ENCODE results near the gene FOXC2. TPM values are rescaled to one million over a fixed set of nuclear protein-coding genes. Genes with fewer than 3 reads are reported as not detected.

FOXC2 gene
- polyA plus RNA-seq, 1 of the 3 experiments (the other 2 are of a cell fraction): 1.3 TPM

- H3K36me3 ChIP-seq (replicated peaks in 1 of 2; ENCODE audit: control insufficient read depth in 1 of 2, insufficient read depth in 2 of 2, low read length in 1 of 2): no peaks in the 10 kb centered on the region
- peak overlapping the region; percentile 62; the same call in 1 of the 2 replicates for H2AFZ ChIP-seq (ENCODE audit: low read depth)
- H3K27ac ChIP-seq (ENCODE audit: low read depth in 2 of 2, low read length in 1 of 2): peak overlapping the region in 1 of 2 experiments; percentile 90; a peak in 2 of 4 replicates
- H3K4me2 ChIP-seq: 0 out of 2 replicates have a peak overlapping the region, but pooled peaks have one; percentile 50
- CTCF ChIA-PET: no interaction called here
- POLR2A ChIA-PET: no interaction called here
- H3K9me3 ChIP-seq: no peaks in the 10 kb centered on the region
- H3K79me2 ChIP-seq (ENCODE audit: insufficient read depth): no peaks in the 10 kb centered on the region
- no peaks in the 10 kb centered on the region for H3K9me2 ChIP-seq
- no peaks in the 10 kb centered on the region for H3K27me3 ChIP-seq (ENCODE audit: insufficient read depth)
- H3K4me1 ChIP-seq (ENCODE audit: control insufficient read depth in 1 of 2, insufficient read depth in 2 of 2, low read depth in 1 of 2, low read length in 1 of 2): peaks cover 0 to 30% of the 10 kb centered on the region in 2 experiments; a peak in 3 of 4 replicates
- no peak overlapping the region for H3K4me3 ChIP-seq (ENCODE audit: low read depth in 2 of 2, low read length in 1 of 2)
- 50% methylated on average over 9 of the region's 18 CpGs for WGBS (ENCODE audit: low lambda C conversion rate)
- DNase-seq: no peak
- TF ChIP-seq NRF1 (IDR thresholded peaks at IDR 0.05; ENCODE audit: low read depth, low read length) (no peak), ELF1 (IDR thresholded peaks at IDR 0.05) (no peak), MAX (IDR thresholded peaks at IDR 0.05; ENCODE audit: low read depth) (no peak), POLR2AphosphoS5 (IDR thresholded peaks at IDR 0.05; ENCODE audit: low read depth, low read length) (no peak), MXI1 (IDR thresholded peaks at IDR 0.05; ENCODE audit: low read depth, low read length) (no peak), MEF2A (IDR thresholded peaks at IDR 0.05; ENCODE audit: borderline replicate concordance, low read depth) (no peak), RCOR1 (IDR thresholded peaks at IDR 0.05; ENCODE audit: low read length) (no peak), CHD2 (IDR thresholded peaks at IDR 0.05; ENCODE audit: low read length, partially characterized antibody) (no peak)
- TF ChIP-seq, protein P1, sequence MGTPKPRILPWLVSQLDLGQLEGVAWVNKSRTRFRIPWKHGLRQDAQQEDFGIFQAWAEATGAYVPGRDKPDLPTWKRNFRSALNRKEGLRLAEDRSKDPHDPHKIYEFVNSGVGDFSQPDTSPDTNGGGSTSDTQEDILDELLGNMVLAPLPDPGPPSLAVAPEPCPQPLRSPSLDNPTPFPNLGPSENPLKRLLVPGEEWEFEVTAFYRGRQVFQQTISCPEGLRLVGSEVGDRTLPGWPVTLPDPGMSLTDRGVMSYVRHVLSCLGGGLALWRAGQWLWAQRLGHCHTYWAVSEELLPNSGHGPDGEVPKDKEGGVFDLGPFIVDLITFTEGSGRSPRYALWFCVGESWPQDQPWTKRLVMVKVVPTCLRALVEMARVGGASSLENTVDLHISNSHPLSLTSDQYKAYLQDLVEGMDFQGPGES (IDR thresholded peaks at IDR 0.05; ENCODE audit: low read depth, low read length): no peak
- H3F3A ChIP-seq (replicated peaks; ENCODE audit: insufficient read depth): peaks cover 25% of the 10 kb centered on the region
- H3K9ac ChIP-seq: no peak overlapping the region
- H4K20me1 ChIP-seq (ENCODE audit: insufficient read depth): no peaks in the 10 kb centered on the region
Measured at GRCh38 chr16:86610779-86611524, 44.3 kb downstream of the FOXC2 start.

DNA sequence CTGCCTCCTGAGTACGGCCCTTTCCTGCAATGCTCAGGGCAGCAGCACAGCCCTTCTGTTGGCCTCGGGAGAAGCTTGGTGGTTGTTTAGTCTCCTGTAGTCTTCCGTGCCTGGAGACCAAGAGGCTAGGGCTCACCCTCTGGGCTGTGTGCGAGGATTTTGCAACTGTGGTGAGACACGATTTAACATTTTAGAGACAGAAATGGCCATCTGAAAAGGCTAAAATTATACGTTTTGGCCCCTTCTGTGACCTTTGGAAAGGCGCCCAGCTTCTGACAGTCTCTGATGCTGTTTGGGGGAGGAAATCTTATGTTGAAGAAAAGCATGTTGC, 44.9 kb downstream of the FOXC2 start:
- TF ChIP-seq REST (IDR thresholded peaks at IDR 0.05; ENCODE audit: low read depth, low read length): no peak
- peak; percentile 39 for TF ChIP-seq TCF12 (IDR thresholded peaks at IDR 0.05)
- peak; percentile 35; the same call in 1 of the 2 replicates for TF ChIP-seq NFIC (IDR thresholded peaks at IDR 0.05; ENCODE audit: borderline replicate concordance)
- no peak for TF ChIP-seq RAD21 (IDR thresholded peaks at IDR 0.05; ENCODE audit: low read length)
- TF ChIP-seq, protein P2, sequence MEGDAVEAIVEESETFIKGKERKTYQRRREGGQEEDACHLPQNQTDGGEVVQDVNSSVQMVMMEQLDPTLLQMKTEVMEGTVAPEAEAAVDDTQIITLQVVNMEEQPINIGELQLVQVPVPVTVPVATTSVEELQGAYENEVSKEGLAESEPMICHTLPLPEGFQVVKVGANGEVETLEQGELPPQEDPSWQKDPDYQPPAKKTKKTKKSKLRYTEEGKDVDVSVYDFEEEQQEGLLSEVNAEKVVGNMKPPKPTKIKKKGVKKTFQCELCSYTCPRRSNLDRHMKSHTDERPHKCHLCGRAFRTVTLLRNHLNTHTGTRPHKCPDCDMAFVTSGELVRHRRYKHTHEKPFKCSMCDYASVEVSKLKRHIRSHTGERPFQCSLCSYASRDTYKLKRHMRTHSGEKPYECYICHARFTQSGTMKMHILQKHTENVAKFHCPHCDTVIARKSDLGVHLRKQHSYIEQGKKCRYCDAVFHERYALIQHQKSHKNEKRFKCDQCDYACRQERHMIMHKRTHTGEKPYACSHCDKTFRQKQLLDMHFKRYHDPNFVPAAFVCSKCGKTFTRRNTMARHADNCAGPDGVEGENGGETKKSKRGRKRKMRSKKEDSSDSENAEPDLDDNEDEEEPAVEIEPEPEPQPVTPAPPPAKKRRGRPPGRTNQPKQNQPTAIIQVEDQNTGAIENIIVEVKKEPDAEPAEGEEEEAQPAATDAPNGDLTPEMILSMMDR (IDR thresholded peaks at IDR 0.05): no peak
- TF ChIP-seq GATA2 (CRISPR knock-in tag; IDR thresholded peaks at IDR 0.05): no peak
- H2AFZ ChIP-seq (ENCODE audit: low read depth): peak overlapping the region; percentile 62; the same call in 1 of the 2 replicates
- H3K9me2 ChIP-seq: no peaks in the 10 kb centered on the region
- H3K27me3 ChIP-seq (ENCODE audit: insufficient read depth): no peaks in the 10 kb centered on the region
- no peaks in the 10 kb centered on the region for H3K9me3 ChIP-seq
- ChIA-PET POLR2A (no interaction called here), CTCF (no interaction called here)
- H3F3A ChIP-seq (replicated peaks; ENCODE audit: insufficient read depth): peaks cover 25% of the 10 kb centered on the region
- H4K20me1 ChIP-seq (ENCODE audit: insufficient read depth): no peaks in the 10 kb centered on the region
- H3K4me1 ChIP-seq (ENCODE audit: control insufficient read depth in 1 of 2, insufficient read depth in 2 of 2, low read depth in 1 of 2, low read length in 1 of 2): peaks cover 0 to 30% of the 10 kb centered on the region in 2 experiments; a peak in 3 of 4 replicates
- H3K4me2 ChIP-seq: peak overlapping the region; percentile 50; the same call in 1 of the 2 replicates
- no peak for DNase-seq
- H3K9ac ChIP-seq: no peak overlapping the region
- H3K4me3 ChIP-seq (ENCODE audit: low read depth in 2 of 2, low read length in 1 of 2): no peak overlapping the region
- H3K36me3 ChIP-seq (replicated peaks in 1 of 2; ENCODE audit: control insufficient read depth in 1 of 2, insufficient read depth in 2 of 2, low read length in 1 of 2): no peaks in the 10 kb centered on the region
- no peaks in the 10 kb centered on the region for H3K79me2 ChIP-seq (ENCODE audit: insufficient read depth)
- WGBS (ENCODE audit: low lambda C conversion rate): 40% methylated on average over 7 of the region's 7 CpGs
- peak overlapping the region in 1 of 2 experiments; percentile 90; a peak in 1 of 4 replicates for H3K27ac ChIP-seq (ENCODE audit: low read depth in 2 of 2, low read length in 1 of 2)

All from SK-N-SH (cell line).